ENCODE results near the gene CLCNKA.
A peak's percentile ranks its signal among the peaks of the same experiment; 100 is the strongest.
"Not testable (repeated sequence)": the region's sequence is repeated elsewhere in the genome, so short reads cannot be mapped to it uniquely, and the experiment has no call there.

The CLCNKA gene

DNA sequence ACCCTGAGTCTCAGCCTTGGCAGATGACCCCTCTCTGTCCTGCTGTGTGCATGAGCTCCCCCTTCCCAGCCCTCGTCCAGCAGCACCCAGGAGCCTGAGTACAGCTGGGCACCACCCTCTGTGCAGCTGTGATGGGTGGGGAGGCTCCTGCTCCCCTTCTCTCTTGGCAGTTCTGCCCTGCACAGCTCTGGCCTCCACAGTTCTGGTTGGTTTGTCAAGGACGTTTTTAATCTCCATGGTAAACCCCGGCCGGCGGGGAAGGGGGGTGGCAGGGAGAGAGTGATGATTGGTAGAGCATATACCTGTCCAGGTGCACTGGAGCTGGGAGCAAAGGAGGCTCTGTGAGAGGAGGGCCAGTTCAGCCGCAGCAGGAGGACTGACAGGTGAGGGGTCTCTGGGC, at the start of gene CLCNKA:
TSS of gene CLCNKA (plus strand) at position 356 of the 400 bp plus-strand sequence. CDS start 584 bp downstream, outside the sequence.
- no peak for DNase-seq

DNA sequence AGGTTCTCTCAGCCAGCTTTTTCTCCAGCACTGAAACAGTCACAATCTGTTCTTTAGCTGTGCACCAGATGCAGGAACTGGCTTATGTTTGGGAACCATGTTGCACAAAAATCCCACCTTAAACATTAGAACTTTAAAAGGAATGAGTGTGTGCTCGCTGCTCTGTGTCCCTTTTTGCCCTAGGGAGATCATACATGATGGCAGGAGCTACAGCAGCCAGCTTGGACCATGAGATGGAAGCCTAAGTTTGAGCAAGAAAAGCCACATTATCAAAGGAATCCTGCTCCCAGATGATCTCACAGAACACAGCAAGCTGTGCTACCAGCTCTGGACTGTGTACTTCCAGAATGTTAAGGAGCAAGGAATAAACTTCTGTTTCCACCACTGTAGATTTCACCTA, 49.4 kb upstream of the CLCNKA start:
- no peak for DNase-seq

DNA sequence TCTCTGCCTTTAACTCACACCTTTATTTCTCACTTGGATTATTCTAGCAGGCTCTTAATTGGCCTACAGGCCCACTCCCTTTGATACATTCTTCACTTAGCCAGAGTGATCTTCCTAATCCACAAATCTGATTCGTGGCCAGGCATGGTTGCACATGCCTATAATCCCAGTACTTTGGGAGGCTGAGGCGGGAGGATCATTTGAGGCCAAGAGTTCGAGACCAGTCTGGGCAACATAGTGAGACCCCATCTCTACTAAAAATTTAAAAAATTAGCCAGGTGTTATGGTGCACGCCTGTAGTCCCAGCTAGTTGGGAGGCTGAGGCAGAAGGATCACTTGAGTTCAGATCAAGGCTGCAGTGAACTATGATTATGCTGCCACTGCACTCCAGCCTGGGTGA, 48.1 kb upstream of the CLCNKA start:
- no peak for DNase-seq

DNA sequence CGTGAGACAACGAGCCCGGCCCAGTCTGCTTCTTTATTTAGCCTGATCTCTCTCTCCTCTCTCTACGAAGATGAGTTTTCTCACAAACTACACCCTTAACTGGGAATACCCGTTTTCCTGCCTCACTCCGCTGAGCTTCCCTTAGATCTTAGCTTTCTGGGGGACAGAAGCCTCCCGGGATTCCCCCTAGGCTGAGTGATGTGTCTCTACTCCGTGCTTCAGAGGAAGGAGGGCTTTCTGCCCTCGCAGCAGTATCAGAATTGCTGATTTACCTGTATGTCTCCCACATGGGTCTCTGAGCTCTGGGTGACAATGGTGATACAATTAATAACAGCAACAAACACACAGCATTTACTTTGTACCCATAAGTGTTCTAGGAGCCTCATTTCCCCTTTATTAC, 47.0 kb upstream of the CLCNKA start:
- no peak for DNase-seq

DNA sequence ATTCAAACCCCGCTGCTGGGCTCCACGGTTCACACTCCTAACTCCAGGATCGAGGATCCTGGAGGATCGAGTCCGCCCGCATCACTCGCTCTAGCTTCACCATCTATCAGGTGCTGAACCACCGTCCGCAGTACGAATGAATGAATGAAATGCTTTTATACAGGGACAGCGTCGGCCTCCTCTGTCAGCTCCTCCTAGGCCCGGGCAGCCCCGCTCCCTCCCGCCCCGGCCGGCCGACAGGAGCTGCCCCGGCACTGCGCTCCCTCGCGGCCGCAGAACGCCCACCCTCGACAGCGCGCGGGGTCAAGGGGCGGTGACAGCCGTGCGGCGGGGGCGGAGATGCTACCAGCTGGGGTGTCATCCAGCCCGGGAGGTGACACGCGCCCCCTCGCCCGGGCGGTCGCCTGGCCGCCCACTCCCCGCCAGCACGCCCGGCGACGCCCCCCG, 46.5 kb upstream of the CLCNKA start:
- DNase-seq: peak; percentile 18

DNA sequence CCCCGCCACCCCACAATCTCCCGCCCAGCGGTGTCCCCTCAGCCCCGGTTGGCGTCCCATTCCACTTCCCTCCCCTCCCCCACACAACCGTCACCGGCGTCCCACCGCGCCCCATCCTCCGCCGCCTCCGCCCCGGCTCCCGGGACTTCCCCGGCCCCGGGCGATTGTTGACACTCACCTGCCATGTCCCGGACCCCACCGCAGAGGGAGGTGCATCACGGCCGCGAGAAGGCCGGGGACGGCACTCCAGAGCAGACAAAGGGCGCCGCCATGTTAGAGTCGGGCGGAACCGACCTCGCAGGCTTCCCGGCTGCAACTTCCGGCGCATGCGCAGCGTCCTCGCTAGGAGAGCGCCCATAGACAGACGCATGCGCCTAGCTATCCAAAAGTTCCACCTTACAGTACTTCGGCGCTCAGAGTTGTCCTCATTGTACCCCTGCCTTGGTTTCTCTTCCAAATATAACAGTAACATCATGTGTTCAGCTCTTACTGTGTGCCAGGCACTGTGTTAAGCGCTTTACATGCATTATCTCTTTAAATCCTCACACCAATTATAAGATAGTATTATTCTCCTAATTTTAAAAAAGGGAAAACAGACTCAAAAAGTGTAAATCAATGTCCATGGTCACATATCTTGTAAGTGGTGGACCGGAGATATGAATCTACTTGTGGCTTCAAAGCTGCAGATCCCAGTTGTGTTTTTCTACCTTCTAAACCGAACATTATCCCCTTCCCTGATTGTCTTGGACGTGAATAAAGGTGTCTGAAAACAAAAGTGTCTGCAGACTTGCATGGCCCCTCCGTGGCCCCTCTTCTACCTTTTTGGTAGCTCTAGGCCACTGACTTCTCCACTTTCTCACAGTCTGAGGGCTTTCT, 45.8 kb upstream of the CLCNKA start, which contains the start of gene ZBTB17:
TSS of gene ZBTB17 (minus strand) at position 297 of the 876 bp plus-strand sequence. CDS start 27,606 bp downstream, outside the sequence.
- DNase-seq: peak; percentile 82

DNA sequence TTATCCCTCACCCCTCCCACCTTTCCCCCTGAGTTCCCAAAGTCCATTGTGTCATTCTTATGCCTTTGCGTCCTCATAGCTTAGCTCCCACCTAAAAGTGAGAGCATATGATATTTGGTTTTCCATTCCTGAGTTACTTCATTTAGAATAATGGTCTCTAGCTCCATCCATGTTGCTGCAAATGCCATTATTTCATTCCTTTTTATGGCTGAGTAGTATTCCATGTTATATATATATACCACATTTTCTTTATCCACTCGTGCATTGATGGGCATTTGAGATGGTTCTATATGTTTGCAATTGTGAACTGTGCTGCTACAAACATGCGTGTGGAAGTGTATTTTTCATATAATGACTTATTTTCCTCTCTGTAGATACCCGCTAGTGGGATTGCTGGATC, 43.9 kb upstream of the CLCNKA start:
- not testable (repeated sequence) for DNase-seq

DNA sequence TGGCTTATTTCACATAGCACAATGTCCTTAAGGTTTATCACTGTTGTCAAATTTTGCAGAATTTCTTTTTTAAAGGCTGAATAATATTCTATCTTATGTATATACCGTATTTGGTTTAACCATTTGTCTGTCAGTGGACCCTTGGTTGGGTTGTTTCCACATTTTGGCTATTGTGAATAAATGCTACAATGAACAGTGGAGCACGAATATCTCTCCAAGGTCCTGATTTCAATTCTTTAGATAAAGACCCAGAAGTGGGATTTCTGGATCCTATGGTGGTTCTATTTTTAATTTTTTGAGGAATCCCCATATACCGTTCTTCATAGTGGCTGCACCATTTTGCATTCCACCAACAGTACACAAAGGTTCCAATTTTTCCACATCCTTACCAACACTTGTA, 40.2 kb upstream of the CLCNKA start:
- DNase-seq: no peak

DNA sequence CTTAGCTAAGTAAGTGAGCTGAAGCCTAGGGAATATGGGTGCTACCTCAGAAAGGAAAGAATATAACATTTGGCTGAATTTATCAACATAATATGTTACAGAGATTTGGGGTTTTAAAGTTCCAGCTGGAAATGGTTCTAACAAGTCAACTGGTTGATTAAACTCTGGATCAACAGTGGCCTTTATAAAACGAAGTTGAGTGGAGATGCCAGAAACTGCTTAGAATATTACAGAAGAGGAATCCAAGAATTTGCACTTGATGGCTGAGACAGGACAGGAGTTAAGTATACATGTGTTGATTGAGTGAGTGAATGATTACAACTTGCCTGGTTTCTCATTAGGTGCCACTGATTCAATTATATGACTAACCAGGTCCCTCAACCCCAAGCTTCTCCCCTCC, 38.6 kb upstream of the CLCNKA start:
- DNase-seq: no peak

DNA sequence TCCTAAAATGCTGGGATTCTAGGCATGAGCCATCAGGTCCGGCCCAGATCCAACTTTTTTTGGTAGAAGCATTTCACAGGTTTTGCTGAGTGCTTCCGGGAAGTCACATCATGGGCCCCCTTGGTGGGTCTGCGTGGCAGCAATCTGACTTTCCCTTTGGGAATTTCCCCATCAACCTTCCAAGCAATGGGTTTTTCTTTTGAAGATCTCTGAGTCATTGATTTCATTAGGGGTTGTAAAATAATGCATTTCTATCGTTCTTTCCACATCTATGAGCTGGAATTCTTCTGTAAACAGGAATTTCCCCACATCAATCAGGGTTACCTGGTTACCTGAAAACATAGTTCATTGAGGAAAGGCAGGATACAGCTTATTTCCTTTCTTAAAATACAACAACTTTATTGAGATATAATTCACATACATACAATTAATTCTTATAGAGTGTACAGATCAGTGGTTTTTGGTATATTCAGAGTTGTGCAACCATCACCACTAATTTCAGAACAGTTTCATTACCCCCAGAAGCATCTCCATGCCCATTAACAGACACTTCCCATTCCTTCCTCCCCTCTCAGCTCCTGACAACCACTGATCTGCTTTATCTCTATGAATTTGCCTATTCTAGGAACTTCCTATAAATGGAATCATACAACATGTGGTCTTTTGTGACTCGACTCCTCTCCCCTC, 36.1 kb upstream of the CLCNKA start:
- no peak for DNase-seq

DNA sequence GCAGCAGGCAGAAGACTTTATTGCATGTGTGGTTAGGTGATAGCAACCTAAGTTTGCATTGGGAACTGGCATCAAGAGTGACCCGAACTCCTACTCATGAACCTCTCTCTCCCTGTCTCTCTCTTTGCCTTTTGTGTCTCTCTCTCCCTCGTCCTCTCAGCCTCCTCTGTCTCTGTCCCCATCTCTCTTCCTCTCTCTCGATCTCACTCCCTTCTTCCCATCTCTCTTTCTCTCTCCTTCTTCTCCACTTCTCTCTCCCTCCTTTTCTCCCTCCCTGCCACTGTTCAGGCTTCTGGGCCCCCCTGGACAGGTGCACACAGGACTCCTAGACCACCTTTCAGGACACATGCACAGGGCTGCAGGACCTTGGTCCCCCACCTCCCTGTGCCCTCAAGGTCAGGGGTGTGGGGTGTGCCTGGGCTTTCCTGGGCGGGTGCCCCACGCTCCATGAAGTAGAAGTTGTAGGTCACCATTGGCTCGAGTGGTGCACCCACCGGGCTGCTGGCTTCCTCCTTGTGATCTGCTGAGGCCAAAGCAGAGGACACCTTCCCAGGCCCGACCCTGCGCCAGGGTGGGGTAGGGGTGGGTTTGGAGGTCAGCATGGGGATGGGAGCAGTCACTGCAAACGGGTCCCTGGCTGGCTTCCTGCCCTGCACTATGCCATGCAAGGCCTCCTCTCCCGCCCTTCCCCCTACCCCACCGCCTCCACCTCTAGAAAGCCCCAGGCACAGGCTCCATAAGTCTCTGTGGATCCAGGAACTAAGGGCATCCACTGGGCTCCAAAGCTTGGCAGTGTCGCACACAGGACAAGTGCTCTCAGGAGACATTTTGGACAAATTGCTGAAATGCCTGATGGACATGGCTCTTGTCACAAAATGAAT, 32.7 kb upstream of the CLCNKA start:
- DNase-seq: no peak

DNA sequence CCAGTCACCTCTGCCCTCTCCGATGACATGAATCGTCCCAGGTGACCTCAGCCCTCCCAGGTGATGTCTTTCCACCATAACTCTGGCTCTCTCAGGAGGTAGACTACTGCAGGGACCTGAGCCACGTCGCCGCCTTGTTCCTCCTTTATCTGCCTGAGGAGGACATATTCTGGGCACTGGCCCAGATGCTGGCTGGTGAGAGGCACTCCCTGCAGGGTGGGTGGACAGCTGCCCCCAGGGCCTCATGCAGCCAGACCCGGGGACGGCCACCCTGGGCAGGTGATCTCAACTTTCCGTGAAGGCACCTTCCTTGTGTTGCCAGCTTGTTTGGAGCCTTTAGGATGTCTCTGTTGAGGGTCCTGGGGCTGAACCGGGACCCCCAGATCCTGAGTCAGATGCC, 32.1 kb upstream of the CLCNKA start:
- DNase-seq: no peak

DNA sequence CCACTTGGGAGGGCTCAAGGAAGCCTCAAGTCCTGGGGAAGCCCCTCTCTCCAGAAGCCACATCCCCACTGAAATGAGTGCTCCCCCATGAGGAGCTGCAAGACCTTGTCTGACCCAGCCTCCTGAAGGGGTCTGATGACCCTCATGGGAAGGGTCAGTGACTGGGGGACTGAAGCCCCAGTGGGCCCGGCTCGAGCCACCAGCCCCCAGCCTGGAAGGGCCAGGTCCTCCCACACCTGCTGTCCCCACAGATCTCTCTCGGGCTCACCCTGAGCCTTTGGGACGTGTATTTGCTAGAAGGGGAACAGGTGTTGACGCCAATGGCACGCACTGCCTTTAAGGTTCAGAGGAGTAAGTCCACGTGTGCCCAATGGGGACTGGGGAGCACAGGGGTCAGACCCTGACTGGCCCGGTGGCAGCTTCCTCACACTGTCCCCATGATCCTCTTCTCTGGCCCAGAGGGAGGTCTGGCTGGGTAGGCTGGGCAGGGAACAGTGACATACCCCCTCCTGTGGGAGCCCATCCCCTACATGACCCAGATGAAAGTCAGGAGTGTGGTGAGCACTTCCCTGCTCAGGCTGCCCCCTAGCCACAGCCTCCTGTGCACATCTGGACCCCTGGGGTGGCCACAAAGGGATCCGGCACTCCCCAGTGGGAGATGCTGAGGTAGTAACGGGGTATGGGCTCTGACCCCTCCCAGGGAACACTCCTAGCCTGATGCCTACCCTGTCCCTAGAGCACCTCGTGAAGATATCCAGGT, 30.2 kb upstream of the CLCNKA start:
- no peak for DNase-seq

DNA sequence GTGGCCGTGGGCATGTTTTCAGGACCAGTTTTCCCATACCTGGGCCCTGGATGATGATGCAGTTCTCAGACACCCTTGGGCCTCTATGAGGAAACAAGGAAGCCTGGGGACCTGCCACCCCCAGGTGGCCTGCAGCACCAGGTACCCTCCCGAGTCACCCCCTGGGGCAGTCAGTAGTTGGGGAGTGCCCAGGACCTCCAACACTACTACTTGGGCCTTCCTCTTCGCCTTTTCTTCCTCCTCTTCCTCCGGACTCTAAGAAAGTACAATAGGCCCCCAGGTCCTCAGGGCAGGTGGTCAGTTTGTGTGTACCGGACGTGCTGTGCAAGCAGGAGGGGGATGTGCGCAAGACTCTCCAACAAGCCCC, 29.7 kb upstream of the CLCNKA start:
- DNase-seq: no peak

DNA sequence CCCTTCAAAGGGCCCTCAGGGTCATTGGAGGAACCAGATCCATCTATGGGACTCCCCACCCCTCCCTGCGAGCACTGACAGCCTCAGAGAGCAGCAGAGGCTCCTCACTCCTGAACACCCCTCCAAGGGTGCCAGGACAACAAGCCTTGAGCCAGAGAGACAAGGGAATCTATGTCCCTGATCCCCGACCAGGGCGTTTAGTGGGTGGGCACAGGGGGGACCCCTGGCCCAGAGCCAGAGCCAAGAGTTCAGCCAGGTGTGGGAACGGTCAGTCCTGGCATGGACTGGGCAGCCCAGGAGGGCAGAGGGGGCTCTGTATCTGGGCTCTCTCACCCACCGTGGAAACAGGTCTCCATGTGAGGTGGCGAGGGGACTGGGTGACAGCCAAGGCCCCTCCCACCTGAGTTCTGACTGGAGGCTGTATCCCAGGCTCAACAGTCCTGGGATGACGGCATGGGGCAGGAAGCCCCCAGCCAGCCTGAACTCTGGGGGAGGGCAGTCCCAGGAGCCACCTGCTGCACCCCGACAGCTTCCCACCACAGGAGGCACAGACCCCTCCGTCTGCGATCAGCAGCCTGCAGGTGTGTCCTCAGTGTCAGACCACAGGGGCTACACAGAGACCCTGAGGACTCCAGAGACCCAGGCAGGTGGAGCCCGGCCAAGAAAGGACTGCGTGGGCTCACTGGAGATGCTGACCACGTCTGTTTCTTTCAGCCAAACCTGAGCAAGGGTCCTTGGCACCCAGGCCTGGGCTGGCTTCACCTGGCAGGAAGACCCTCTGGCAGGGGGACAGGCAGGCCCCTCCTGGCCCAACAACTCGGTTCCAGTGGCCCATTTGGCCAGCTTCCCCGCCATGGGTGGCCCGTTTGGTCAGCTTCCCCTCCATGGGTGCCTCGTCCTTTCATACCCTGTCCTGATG, 29.0 kb upstream of the CLCNKA start:
- DNase-seq: no peak

DNA sequence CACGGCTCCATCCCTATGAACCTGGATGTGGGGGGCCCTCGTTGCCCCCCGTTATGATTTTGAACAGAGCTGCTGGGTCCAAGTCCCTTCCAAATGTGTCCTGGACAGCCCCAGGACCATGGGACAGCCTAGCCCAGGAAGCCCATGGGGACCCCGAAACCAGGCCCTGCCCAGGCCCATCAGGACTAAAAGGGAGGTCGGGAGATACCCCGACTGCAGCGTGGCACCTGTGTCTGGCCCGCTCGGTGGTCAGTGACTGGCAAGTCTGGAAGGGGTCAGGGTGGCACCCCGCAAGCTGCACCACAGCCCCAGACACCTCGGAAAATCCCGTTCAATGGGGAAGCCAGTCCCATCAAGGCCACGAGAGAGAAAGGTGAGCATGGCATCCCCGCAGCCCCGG, 28.2 kb upstream of the CLCNKA start:
- DNase-seq: no peak

DNA sequence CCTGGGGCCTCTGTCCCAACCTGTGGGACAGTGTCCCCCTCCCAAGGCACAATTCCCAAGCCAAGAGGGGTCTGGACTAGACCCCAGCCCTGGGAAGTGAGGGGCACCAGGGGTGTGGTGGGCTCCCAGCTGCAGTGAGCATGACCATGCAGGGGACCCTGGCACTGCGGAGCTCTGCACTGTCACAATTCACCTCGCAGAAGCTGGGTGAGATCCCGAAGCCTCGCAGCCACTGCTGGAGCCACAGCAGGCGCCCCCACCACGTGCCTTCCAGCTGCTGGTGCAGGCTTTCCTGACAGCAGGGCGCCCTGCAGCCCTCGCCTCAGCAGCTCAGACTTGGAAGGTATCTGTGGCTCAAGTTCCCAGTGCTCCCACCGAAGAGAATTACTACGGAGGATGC, 27.8 kb upstream of the CLCNKA start:
- no peak for DNase-seq

DNA sequence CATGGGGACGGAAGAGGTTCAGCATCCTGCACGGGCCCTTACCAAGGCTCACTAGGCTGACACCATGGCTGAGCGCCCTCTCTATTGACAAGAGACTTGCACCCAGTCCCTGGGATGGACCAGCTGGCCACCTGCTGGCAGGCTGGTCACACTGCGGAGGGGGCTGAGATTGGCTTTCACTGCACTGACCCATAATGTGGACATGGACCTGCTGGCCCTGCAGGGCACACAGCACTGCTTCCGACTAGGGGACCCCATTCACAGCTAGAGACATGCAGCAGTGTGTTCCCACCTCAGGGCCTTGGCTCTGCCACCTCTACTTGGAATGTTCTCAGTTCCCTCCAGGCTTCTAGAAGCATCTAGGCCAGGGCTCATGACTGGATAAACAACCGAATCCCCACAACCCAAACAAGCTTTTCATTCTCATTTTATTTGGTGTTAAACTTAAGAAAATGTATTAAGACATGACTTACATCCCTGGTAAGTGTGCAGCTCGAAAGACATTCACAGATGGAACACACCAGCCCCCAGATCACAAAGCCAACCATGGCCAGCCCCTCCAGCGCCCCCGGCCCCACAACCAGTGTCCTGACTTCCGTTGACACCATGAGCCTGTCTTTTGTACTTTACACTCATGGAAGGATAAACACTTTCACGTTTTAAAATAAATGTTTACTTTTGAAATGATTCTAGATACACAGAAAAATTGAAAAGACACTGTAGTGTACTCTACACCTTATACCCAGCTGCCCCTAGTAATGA, 27.1 kb upstream of the CLCNKA start:
- no peak for DNase-seq

DNA sequence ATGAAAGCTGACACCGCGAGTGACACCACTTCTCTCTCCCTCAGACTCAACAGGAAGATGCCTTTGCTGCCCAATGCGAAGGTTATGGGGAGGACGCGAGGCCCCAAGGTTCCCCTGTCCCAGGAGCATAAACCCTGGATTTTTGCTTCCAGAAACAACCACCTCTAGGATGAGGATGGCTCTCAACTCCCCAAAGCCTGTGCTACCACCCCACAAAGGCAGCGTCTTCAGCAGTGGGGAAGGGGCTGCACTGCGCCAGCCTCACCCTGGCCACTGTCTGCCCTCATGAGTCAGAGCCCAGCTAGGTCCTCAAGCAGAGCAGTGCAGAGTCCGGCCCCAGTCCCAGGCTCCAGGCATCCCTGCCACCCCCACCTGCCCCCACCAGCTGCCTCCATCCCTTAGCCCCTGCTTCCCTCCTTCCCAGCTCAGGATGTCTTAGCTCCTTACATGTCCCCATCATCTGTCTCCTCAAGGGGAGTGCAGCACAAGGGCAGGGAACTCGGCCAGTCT, 24.7 kb upstream of the CLCNKA start:
- no peak for DNase-seq

DNA sequence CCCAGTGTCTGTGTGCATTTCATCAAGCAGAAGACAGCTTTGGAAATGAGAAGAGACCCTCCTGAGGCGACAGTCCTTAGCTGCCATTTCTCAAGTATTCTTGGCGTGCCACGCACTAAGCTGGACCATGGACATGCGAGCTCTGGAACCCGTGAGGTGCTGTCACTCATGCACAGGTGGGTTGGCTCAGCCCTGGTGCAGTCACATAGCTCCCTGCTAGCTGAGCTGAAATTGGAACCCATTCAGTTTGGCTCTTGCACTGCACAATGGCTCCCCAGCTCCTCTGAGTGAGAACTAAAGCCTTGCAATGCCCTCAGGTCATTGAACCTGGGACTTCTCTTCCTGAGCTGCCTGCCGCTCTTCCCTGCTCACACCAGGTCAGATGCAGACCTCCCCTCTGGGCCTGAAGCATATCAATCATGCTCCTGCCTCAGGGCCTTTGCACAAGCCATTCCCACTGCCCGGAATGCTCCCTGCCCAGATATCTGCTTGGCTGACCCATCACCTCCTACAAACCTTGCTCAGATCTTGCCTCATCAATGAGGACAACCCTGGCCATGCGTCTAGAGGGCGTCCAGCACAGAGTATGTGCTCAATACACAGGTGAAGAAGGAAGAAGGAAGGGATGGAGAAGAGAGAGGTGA, 24.1 kb upstream of the CLCNKA start:
- no peak for DNase-seq

Data from NCI-H1694 (cell line).